Activated CD4-positive, alpha-beta T cell treated with anti-CD3 and anti-CD28 coated beads for 48 hours (primary cell): ENCODE measurements around the gene CIB4.

Experiments used
- DNase-seq: peaks from one replicate; pipeline ENCODE4 v3.0.0-alpha.2; 2020

CIB4 gene

GRCh38 chr2:26639685-26640243 is 1.4 kb downstream of the CIB4 start:
- DNase-seq: no peak

DNA sequence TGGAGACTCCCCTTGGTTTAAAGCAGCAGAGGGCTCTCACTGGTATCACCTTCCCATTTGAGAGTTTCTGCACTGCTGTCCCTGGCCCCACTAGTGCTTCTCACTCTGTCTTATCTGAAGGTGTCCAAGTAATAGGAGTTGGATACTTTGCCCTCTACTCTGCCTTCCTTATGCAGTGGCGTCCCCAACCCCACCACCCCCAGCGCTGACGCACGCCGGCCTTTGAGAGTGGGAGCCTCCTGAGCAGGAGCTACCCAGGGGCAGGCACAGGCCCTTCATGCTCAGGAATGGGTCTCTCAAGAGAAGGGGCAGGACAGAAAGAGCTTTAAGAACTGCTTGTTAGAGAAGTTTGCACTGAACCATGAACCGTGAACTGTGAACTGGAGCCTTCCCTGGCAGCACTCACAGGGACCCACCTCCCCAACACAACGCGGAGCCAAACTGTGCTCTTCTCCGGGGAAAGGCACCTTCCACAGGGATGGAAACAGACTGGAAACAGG is 3.3 kb downstream of the CIB4 start:
- DNase-seq: no peak

DNA sequence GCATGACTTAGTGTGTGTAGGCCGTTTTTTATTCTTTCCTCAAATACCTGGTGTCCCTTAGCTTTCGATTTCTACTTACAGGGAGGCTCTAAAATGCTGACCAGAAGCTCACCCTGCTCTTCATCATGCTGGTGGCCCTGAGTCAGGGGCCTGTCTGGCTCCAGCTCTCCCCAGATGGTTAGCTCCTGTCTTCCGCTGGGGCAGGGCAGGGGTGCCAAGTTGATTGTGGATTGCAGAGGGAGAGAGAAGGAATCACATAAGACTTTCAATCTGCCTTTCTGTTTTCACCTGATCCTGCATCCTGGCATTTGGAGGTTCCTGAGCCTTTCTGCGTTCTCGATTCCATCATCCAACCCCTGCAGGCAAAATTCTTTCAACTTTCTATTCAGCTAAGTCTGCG is 4.2 kb downstream of the CIB4 start:
- DNase-seq: no peak

- DNase-seq: no peak
These were observed 5.8 kb downstream of the CIB4 start for GRCh38 chr2:26635401-26635800.

DNA sequence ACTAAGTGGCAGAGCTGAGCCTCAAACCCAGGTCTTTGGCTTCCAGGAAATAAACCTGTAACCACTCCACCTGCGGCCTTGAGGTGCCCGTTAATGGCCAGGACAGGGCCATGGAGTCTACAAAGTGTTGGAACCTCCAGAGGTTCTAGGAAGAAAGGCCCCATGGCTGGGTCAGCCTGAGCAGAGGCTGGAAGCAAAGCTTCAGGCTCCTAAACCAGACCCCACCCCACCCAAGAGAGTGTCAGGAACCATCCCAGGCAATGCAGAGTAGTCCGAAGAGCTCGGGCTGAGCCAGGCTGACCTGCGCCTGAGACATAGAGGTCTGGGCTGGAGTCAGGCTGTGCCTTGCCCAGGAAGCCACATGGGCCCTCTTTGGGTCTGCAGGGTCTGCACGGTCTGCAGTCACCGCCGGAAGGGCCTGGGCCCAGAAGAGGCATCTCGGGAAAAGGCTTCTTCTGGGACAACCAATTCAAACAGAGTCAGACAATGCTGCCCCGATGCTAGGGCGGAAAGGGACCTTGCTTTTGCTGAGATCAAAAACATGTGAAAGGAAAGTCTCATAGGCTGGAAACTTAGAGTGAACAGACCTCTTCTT is 6.4 kb downstream of the CIB4 start:
- DNase-seq: no peak

GRCh38 chr2:26633993-26634595 is 7.1 kb downstream of the CIB4 start:
- DNase-seq: no peak

DNA sequence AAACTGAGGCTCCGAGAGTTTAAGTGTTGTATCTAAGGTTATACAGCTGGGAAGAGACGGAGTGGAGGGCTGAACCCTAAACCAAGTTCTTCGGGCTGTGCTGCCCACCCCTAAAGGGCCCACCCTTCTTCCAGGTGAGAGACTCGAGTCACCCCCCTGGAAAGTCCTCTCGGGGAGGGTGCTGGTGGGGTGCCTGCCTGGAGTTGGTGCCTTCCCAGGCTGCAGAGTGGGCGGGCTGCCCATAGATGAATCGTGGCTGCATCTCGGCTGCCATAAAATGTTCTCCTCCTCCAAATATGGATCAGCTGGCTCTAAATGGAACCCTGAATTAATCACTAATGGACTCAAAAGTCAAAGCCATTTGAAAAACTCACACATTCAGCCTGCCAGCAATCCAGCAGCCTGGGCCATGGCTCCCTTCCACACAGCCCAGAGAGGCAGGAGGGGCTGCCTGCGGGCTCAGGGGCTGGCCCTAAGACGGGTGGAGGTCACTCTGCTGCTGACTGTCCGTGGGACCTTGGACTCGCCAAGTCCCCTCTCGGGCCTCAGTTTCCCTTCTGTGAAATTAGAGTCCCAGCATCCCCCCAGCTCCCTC is 7.7 kb downstream of the CIB4 start:
- no peak for DNase-seq

DNA sequence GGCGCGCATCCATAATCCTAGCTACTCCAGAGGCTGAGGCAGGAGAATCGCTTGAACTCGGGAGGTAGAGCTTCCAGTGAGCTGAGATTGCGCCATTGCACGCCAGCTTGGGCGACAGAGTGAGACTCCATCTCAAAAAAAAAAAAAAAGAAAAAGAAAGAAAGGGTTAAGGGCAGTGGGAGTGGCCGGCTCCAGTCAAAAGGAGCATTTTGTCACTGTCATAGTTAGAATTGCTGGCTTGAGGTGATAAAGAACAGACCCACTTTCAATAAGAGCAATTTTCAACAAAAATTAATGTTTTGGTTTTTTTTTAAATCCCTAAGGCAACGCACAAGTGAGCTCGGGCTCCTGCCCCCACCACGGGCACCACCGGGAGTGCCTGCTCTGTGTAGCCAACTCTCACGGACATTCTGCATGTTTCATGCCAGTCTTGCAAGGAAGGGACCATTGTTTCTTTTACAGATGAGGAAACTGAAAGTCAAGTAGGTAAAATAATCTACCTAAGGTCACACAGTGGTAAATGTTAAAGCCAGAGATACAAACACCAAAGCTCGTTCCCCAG is 8.5 kb downstream of the CIB4 start:
- DNase-seq: no peak

DNA sequence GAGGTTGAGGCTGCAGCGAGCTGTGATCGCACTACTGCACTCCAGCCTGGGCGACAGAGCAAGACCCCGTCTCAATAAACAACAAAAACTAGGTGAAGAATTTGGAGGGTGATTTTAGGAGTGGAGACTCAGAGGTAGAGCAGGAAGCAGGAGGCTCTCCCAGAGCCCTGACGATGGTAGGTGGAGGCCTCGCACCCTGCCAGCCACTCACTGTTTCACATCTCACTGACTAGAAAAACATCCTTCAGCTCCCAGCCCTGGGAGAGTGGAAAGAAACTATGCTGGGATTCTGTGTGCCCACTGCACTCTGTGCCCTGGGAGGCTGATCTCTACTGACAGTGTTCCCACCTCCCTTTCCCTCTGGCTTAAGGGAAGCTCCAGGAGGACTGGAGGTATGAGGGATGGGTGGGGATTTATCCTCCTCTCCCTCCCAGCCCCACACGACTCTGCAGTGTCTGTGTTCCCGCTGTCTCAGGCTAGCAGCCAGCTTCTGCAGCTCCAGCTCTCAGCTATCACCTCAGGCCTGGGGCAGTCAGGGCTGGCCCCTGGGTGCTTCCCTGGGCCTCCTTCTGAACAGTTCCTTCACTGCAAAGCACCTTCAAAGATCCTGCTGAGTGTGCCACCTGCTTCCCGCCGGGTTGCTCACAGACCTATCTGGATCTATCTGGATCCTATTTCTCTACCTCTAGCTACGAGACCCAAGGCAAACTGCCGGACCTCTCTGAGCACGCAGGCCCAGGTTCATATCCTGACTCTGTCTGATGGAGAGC is 9.6 kb downstream of the CIB4 start:
- DNase-seq: no peak

DNA sequence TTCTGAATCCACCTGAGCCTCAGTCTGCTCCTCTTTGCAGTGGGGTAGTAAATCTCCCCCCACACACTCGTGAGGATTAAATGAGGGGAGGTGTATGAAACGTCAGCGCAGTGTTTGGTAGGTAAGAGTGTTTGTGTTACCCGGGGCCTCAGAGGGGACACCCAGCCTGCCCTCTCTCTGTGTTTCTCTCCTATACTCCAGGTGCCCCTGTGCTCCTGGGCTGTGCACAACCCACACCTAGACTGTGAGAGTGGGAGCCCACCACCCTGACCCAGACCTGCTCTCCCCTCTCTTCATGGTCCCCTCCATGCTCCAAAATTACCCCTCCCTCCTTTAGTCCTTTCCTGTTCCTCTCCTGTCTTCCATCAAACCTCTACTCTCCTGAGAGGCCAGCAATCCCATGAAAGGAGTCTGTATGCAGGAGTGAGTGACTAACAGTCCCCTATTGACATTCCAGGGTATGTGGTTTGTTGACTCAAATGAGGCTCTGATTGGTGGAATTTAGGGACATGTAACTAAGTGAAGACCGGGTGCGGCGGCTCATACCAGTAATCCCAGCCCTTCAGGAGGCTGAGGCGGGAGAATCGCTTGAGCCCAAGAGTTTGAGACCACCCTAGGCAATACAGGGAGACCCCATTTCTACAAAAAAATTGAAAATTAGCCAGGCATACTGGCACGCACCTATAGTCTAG is 10.4 kb downstream of the CIB4 start:
- no peak for DNase-seq

GRCh38 chr2:26630235-26630634 is 10.9 kb downstream of the CIB4 start:
- no peak for DNase-seq

GRCh38 chr2:26629751-26630150 is 11.4 kb downstream of the CIB4 start:
- no peak for DNase-seq

DNA sequence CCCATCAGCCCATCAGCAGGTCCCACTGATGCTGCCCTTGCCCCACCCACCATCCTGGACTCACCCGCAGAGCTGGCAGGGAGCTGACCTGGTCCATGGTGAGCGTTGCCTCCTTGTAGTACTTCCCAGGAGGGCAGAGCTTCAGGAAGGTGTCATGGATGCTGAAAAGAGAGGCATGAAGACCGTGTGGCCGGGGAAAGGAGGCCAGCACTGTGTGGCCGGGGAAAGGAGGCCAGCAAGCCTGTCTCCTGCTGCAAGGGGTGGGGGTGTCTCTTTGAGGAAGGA is 11.9 kb downstream of the CIB4 start:
- DNase-seq: no peak

DNA sequence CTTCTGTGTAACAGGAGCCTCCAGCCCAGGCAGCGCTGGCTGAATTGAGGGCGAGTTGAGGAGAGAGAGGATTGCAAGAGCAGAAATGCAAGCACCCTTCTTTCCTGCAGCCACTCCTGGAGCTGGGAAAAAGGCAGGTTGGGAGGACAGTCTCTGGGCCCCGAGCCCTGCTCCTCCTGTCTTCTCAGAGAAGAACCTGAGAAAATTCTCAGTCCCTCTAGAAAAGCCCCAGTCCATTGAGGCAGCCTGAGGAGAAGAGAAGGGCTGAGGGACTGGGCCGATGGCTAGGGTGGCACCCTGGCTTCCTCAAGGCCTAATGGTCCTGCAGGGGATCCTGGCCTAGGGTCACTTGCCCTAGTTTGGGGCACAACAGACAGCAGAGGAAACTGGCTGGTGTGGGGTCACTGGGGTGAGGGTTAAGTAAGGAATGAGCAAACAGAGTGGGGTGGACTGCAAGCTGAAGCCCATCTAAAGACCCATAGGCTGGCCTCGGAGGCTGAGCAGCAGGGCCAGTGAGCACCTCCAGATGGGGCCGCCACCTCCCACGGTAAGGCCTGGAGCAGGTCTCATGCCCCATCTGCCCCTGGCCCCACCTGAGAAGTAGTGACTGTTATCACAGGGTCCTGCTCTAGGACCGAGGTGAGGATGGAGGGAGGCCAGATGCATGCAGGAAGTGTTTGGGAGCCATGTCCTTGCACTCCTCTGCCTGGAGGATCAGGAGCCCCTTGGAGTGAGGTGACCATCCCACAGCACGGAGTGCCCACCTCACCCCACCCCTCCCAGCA is 12.4 kb downstream of the CIB4 start:
- DNase-seq: no peak

DNA sequence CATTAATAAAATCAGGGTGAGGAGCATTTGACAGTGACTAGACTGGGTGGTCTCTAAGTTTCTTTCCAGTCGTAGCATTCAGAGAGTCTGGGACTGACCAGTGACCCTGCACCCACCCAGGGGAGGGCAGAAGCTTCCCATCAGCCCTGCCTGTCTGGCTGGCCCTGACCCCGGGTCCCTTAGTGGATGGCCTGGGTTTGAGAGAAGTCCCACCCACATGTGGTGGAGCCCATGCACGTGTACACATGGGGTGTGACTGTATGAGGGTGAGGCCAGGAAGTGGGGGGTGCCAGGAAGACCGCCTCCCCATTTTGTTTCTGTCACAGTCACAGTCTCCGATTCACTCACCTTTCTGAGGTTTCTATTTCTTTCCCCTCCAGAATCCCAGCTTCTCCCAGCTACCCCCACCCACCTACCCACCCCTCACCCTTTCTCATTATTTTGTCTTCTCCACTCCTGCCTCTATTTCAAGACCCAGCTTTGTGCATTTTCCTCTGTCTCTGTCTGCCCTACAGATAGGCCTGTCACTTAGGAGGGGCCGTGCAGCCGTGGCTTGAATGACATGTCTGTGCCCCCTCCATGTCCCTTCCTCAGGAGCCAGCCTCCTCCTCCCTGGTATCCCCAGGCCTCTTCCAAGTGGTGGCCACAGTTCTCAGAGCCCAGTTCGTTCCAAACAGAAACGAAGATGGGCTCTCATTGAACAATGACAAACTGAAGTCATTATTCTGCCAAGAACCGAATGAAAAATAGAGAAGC is 13.6 kb downstream of the CIB4 start:
- DNase-seq: no peak

- no peak for DNase-seq
These were observed 14.6 kb downstream of the CIB4 start for GRCh38 chr2:26626606-26627005.

GRCh38 chr2:26623541-26624495 is 17.3 kb downstream of the CIB4 start:
- no peak for DNase-seq

DNA sequence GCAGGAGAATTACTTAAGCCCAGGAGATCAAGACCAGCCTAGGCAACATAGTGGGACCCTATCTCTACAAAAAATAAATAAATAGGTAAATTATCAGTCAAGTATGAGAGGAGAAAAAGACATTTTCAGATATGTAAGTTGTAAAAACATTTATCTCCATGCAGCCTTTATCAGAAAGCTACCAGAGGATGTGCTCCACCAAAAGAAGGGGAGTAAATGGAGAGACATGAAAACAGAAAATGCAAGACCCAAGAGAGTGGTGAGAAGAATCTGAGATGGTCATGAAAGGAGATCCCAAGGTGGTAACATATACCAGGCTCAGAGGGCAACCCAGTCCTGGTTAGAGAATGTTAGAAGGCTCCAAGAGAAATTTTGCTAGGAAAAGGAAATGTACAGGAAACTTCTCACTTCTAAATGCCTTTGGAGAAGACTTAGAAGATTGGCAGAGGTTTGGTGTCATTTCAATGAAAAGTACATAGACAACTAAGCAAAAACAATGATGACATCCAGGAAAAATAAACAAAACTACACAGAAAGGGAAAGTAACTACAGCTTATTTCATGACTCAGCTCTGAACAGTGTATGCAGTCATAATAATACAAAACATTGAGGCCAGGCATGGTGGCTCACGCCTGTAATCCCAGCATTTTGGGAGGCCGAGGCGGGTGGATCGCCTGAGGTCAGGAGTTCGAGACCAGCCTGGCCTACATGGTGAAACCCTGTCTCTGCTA is 19.5 kb downstream of the CIB4 start:
- no peak for DNase-seq

- DNase-seq: no peak
These were observed 21.0 kb downstream of the CIB4 start for GRCh38 chr2:26620031-26620605.
